SKM-1 treated with dmso at 0.1 percent for 144 hours (cell line): ENCODE results near the gene SRCIN1.

Experiments
- DNase-seq: peaks from one replicate; lab custom pipeline; 2025; ENCODE audit not compliant: unreplicated experiment; lab: John Stamatoyannopoulos, UW

The SRCIN1 gene

DNA sequence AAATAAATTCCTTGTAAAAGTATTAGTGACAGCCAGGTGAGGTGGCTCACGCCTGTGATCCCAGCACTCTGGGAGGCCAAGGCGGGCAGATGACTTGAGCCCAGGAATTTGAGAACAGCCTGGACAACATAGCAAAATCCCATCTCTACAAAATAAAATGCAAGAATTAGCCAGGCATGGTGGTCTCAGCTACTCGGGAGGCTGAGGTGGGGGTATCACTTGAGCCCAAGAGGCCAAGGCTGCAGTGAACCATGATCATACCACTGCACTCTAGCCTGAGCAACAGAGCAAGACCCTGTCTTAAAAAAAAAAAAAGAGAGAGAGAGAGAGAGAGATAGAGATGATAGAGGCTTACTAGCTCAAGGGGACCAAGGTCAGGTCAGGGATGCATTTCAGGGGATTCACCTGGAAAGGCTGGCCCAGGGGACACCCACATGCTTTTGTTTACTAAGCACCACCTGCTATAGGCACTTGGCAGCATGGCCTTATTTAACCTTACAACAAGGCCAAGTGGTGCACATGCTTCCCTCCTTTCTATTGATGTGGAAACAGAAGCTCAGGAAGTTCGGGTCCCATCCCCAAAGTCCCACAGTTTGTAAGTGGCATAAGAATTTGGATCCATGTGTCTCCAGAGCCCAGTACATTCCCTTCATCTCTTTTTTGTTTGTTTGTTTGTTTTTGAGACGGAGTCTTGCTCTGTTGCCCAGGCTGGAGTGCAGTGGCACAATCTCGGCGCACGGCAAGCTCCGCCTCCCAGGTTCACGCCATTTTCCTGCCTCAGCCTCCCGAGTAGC, 12.4 kb upstream of the SRCIN1 start:
- DNase-seq: no peak

- DNase-seq: no peak
Measured at GRCh38 chr17:38617074-38617860, 11.5 kb upstream of the SRCIN1 start.

GRCh38 chr17:38616361-38616760, 10.6 kb upstream of the SRCIN1 start:
- DNase-seq: no peak

GRCh38 chr17:38613981-38614779, 8.4 kb upstream of the SRCIN1 start:
- no peak for DNase-seq

DNA sequence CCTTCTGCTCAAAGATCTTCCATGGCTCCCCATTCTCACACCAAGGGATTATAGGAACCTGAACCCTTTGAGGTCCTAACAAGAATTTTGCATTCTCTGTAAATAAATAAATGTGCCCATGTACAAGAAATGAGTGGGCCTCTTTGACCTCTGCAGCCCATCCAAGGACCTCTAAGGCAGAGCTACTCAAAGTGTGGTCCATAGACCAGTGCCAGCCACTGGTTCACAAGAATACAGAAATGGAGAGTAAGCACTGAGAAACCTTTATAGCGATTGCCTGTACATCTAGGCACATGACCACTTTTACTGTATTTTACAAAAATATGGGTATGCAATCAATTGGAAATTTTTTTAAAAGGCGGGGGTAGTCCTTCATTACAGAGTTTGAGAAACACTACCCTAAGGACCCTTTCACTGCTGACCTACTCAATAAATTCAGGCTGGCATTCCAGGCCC, 7.8 kb upstream of the SRCIN1 start:
- no peak for DNase-seq

DNA sequence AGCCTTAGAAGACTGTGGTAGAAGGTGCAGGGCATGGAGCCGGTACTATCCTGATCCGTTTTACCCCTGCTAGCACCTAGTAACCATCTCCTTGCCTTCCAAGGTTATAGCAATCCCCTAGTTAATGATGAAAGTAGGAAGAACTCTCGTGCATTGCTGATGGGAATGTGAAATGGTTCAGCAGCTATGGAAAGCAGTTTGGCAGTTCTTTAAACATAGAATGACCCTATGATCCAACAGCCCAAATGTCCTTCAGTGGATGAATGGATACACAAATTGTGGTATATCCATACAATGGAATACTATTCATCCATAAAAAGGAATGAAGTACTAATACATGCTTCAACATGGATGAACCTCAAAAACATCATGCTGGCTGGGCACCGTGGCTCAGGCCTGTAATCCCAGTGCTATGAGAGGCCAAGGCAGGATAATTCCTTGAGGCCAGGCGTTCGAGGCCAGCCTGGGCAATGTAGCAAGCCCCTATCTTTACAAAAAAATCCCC, 6.2 kb upstream of the SRCIN1 start:
- no peak for DNase-seq

- DNase-seq: no peak
Measured at GRCh38 chr17:38611070-38611786, 5.5 kb upstream of the SRCIN1 start.

GRCh38 chr17:38609280-38610031, 3.7 kb upstream of the SRCIN1 start:
- DNase-seq: no peak

DNA sequence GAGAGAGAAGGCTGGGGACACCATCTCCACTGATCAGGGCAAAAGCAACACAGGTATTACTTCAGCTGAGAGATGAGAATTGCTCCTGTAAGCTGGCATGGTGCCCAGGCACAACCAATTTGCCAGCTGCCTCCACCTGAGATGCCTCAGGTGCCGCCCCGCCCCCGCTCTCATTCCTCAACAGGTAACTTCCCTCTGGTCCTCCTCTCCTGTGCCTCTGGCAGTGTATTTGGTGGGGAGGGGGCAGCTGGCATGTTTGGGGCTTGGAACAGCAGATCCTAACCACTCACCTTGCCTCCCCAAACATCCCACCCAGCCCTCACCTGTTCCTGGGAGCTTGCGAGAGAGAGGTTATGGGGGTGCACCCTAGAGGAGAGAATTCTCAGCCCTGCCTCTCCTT, 2.9 kb upstream of the SRCIN1 start:
- DNase-seq: no peak

- DNase-seq: no peak
Measured at GRCh38 chr17:38606646-38607611, 1.2 kb upstream of the SRCIN1 start.

DNA sequence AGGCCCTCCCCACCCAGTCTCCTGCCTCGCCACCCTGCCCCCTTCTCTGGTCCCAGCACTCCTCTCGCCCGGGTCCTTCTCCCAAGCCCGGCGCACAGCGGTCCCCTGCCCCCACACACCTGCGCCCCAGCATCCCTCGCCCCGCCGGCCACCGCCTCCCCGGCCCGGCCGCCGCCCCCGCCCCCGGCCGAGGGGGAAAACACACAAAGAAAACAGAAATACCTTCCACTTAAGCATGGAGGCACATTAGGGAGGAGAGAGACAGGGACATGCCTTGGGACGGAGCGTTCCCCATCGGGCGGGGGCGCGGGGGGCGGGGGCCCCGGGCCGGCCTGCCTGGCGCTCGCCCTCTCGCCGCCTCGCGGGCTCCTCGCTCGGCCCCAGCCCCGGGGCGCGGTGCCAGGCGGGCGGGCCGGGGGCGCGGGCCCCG, 326 bp downstream of the SRCIN1 start:
- no peak for DNase-seq

DNA sequence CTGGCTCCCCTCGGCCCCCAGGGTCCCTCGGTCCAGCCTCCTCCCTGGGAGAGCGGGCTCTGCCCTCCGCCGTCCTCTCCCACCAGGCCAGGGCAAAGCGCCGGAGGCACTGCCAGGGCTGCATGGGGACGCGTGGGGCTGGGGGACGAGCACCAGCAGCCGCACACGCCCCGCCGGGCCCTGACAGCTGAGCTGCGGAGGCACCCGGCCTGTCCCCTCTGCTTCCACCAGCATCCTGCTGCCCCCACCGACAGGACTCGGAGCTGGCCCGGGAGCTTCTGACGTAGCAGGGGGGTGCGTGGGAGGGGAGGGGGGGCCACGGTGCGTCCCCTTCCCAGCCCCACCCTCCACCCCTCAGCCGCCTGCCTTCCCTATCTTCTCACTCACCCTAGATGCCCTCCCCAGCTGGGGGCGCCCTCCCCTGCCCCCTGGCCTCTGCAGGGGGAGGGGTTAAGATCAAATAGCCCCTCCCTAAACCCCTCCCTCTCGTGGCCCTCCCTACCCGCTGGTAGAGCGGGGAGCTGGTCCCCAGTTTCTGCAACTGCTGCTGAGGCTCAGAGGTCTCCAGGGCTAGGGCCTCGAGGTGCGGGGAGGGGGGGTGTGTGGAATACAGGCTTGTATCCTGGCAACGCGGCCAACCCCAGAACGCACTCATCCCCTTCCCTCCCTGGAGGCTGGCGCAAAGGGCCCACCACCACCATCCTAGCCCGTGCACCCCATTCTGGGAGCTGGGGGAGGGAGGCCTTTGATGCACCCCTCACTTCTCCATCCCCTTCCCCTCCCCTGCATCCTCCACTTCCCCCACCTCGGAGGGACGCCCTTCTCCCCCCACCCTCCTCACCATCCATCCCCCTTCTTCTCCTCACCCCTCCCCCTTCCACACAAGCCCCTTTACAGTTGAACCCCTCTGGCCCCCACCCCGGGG, 1.0 kb downstream of the SRCIN1 start:
- no peak for DNase-seq

- DNase-seq: no peak
Measured at GRCh38 chr17:38603786-38604478, 1.8 kb downstream of the SRCIN1 start.

GRCh38 chr17:38602956-38603785, 2.6 kb downstream of the SRCIN1 start:
- DNase-seq: no peak

DNA sequence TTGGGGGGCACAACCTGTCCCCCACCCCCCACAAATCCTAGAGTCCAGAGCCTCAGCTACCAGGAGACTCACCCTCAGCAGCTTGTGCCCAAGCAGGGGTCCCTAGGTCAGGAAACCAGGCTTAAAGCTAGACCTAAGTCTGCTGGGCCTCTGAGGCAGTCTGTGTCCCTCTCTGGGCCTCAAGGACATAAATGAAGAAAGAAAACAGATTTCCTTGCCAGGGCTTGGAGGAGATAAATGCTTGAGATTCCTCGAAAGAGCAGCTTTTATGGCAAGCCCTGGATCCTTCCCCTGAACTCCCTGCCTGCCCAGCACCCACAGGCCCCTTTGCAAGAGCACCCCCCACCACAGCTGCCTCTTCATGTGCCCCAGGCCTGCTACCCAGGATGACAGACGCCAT, 3.3 kb downstream of the SRCIN1 start:
- no peak for DNase-seq
